ENCODE measurements around the gene CLIP4. TPM values are rescaled to one million over a fixed set of nuclear protein-coding genes. Genes with fewer than 3 reads are reported as not detected.
A peak's percentile ranks its signal among the peaks of the same experiment; 100 is the strongest.

Gene CLIP4
- total and polyA plus RNA-seq, 10 of the 15 experiments (the other 5 are each of a cell fraction or from before 2014, with no cell fraction given), result 5.5 to 34.9 (median 16.8) TPM

GRCh38 chr2:29114946-29115609 lies at the start of gene CLIP4 (continued):
- TF ChIP-seq E2F8 (IDR thresholded peaks at IDR 0.05; ENCODE audit: low read depth, partially characterized antibody), result no peak
- TF ChIP-seq CHD2 (IDR thresholded peaks at IDR 0.05; ENCODE audit: borderline replicate concordance, low read depth, low read length), result no peak
- TF ChIP-seq RB1 (IDR thresholded peaks at IDR 0.05; ENCODE audit: borderline replicate concordance), result peak; percentile 54; the same call in 1 of the 2 replicates
- TF ChIP-seq USF1 (IDR thresholded peaks at IDR 0.05; ENCODE audit: borderline replicate concordance, extremely low read length, insufficient read depth, low read depth, low read length), result peak; percentile 10
- no peak for TF ChIP-seq MYB (IDR thresholded peaks at IDR 0.05; ENCODE audit: borderline replicate concordance, low read depth, low read length)
- TF ChIP-seq ZBED1 (IDR thresholded peaks at IDR 0.05; ENCODE audit: borderline replicate concordance), result no peak
- TF ChIP-seq CREM (IDR thresholded peaks at IDR 0.05; ENCODE audit: low read depth), result peak; percentile 26; the same call in 1 of the 2 replicates
- TF ChIP-seq KDM1A (IDR thresholded peaks at IDR 0.05; ENCODE audit: borderline replicate concordance), result no peak
- no peak for TF ChIP-seq ASH2L (IDR thresholded peaks at IDR 0.05; ENCODE audit: borderline replicate concordance, low read depth)
- no peak for TF ChIP-seq MXI1 (IDR thresholded peaks at IDR 0.05; ENCODE audit: low read depth, low read length)
- no peak for TF ChIP-seq YY1 (IDR thresholded peaks at IDR 0.05; ENCODE audit: low read depth, low read length)
- peak in 1 of 2 experiments; percentile 95; a peak in 2 of 3 replicates for TF ChIP-seq EGR1 (IDR thresholded peaks at IDR 0.05; ENCODE audit: borderline replicate concordance in 1 of 2, low read depth in 2 of 2, low read length in 2 of 2)
- TF ChIP-seq NBN (IDR thresholded peaks at IDR 0.05), result no peak
- TF ChIP-seq ZNF24 (IDR thresholded peaks at IDR 0.05), result no peak
- no peak for TF ChIP-seq ZBTB4 (CRISPR knock-in tag; IDR thresholded peaks at IDR 0.05)
- TF ChIP-seq SKIL (IDR thresholded peaks at IDR 0.05; ENCODE audit: low read depth, poor library complexity, severe bottlenecking), result no peak
- TF ChIP-seq LARP7 (IDR thresholded peaks at IDR 0.05), result peak; percentile 78
- TF ChIP-seq E2F4 (IDR thresholded peaks at IDR 0.05; ENCODE audit: low read depth, low read length), result no peak
- TF ChIP-seq ZNF274 (IDR thresholded peaks at IDR 0.05; ENCODE audit: insufficient read depth, insufficient read length), result no peak
- TF ChIP-seq BRCA1 (IDR thresholded peaks at IDR 0.05; ENCODE audit: low read depth, low read length), result no peak

All from GM12878 (cell line).